ENCODE results near the gene PAX6. TPM values are rescaled to one million over a fixed set of nuclear protein-coding genes. Genes with fewer than 3 reads are reported as not detected.
A peak's percentile ranks its signal among the peaks of the same experiment; 100 is the strongest.

Gene PAX6
- total RNA-seq, 1 donor from 2014 or later, result 2.7 TPM

GRCh38 chr11:31808721-31809540 is 2.2 kb downstream of the PAX6 start:
- Mint-ChIP-seq H3K9me3 (ENCODE audit: unreplicated experiment) (no peaks in the 10 kb centered on the region), H3K27ac (ENCODE audit: unreplicated experiment) (no peak overlapping the region), H3K4me1 (ENCODE audit: unreplicated experiment) (peaks cover 38% of the 10 kb centered on the region), H3K27me3 (ENCODE audit: unreplicated experiment) (peaks cover 51% of the 10 kb centered on the region), H3K4me3 (ENCODE audit: unreplicated experiment) (peak overlapping the region; percentile 42), H3K36me3 (ENCODE audit: low read depth, unreplicated experiment) (peaks cover 14% of the 10 kb centered on the region)
- TF ChIP-seq, protein P1, sequence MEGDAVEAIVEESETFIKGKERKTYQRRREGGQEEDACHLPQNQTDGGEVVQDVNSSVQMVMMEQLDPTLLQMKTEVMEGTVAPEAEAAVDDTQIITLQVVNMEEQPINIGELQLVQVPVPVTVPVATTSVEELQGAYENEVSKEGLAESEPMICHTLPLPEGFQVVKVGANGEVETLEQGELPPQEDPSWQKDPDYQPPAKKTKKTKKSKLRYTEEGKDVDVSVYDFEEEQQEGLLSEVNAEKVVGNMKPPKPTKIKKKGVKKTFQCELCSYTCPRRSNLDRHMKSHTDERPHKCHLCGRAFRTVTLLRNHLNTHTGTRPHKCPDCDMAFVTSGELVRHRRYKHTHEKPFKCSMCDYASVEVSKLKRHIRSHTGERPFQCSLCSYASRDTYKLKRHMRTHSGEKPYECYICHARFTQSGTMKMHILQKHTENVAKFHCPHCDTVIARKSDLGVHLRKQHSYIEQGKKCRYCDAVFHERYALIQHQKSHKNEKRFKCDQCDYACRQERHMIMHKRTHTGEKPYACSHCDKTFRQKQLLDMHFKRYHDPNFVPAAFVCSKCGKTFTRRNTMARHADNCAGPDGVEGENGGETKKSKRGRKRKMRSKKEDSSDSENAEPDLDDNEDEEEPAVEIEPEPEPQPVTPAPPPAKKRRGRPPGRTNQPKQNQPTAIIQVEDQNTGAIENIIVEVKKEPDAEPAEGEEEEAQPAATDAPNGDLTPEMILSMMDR (IDR thresholded peaks at IDR 0.05; ENCODE audit: unreplicated experiment), result no peak
- no peak for DNase-seq (ENCODE audit: low spot score)

DNA sequence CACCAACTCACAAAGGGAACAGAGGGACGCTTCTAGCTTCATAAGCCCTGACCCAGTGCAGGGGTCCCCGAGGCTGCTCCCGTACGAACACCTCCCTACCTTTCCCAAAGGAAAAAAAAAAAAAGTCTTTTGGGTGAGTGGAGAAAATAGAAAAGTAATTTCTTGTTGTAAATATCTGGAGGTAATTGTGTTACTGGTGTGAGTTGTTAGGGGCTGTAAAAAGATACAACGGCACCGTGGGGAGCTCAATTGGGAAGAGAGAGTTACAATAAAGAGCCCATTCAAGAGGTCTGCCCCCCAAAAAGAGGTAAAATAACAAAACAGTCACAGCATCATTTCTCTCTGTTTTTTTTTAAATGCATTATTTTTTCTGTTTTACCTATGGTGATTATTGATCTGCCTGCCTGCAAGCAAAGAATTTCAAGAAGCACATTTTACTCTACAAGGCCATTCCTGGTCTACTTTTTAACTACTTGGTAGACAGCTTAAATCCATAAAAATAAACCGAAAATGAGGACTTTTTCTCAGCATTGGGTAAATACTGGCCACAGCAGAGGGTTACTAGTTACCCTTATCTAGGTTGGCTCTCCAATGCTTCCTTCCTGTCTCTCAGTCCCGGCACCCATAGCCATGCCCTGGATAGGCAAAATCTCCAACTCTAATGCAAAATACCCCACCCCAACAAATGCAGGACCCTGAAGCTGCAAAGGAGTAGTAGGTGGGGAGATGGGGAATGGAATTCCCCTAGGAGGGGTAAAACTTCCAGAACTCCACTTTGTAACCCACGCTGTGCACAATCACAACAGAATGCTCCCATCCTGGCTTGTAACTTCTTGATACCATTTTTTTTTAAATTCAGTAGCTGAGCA is 3.1 kb downstream of the PAX6 start:
- no peak overlapping the region for H3K27ac Mint-ChIP-seq (ENCODE audit: unreplicated experiment)
- no peak overlapping the region for H3K4me3 Mint-ChIP-seq (ENCODE audit: unreplicated experiment)
- H3K4me1 Mint-ChIP-seq (ENCODE audit: unreplicated experiment), result peaks cover 47% of the 10 kb centered on the region
- H3K9me3 Mint-ChIP-seq (ENCODE audit: unreplicated experiment), result no peaks in the 10 kb centered on the region
- H3K27me3 Mint-ChIP-seq (ENCODE audit: unreplicated experiment), result peaks cover 51% of the 10 kb centered on the region
- no peak for DNase-seq (ENCODE audit: low spot score)
- TF ChIP-seq, protein P1 (IDR thresholded peaks at IDR 0.05; ENCODE audit: unreplicated experiment), result no peak
- H3K36me3 Mint-ChIP-seq (ENCODE audit: low read depth, unreplicated experiment), result peaks cover 14% of the 10 kb centered on the region

GRCh38 chr11:31806928-31807798 is 4.0 kb downstream of the PAX6 start:
- TF ChIP-seq, protein P1 (IDR thresholded peaks at IDR 0.05; ENCODE audit: unreplicated experiment), result no peak
- Mint-ChIP-seq H3K27me3 (ENCODE audit: unreplicated experiment) (peaks cover 53% of the 10 kb centered on the region), H3K4me3 (ENCODE audit: unreplicated experiment) (peak overlapping the region; percentile 73), H3K9me3 (ENCODE audit: unreplicated experiment) (no peaks in the 10 kb centered on the region), H3K27ac (ENCODE audit: unreplicated experiment) (no peak overlapping the region), H3K36me3 (ENCODE audit: low read depth, unreplicated experiment) (peaks cover 14% of the 10 kb centered on the region), H3K4me1 (ENCODE audit: unreplicated experiment) (peaks cover 50% of the 10 kb centered on the region)
- DNase-seq (ENCODE audit: low spot score), result no peak

GRCh38 chr11:31806186-31806927 is 4.8 kb downstream of the PAX6 start:
- TF ChIP-seq, protein P1 (IDR thresholded peaks at IDR 0.05; ENCODE audit: unreplicated experiment), result no peak
- H3K4me1 Mint-ChIP-seq (ENCODE audit: unreplicated experiment), result peaks cover 47% of the 10 kb centered on the region
- no peaks in the 10 kb centered on the region for H3K9me3 Mint-ChIP-seq (ENCODE audit: unreplicated experiment)
- peaks cover 54% of the 10 kb centered on the region for H3K27me3 Mint-ChIP-seq (ENCODE audit: unreplicated experiment)
- peak overlapping the region; percentile 73 for H3K4me3 Mint-ChIP-seq (ENCODE audit: unreplicated experiment)
- peaks cover 14% of the 10 kb centered on the region for H3K36me3 Mint-ChIP-seq (ENCODE audit: low read depth, unreplicated experiment)
- no peak overlapping the region for H3K27ac Mint-ChIP-seq (ENCODE audit: unreplicated experiment)
- DNase-seq (ENCODE audit: low spot score), result no peak

Measured in endothelial cell (in vitro differentiated cells).